22Rv1 (cell line): Measurements from ENCODE around the gene STPG2.
"Not testable (repeated sequence)": the region's sequence is repeated elsewhere in the genome, so short reads cannot be mapped to it uniquely, and the experiment has no call there.

ENCODE experiments used
- H3K27ac ChIP-seq: fragments of 450-650 bp; 2 replicates; pipeline ENCODE4 v1.5.1; 2017
- ZFX ChIP-seq: fragments of 450-650 bp; IDR thresholded peaks from 2 replicates; pipeline ENCODE4 v1.6.1; 2017; ENCODE audit warnings: antibody characterized with exemption, borderline replicate concordance
- TF ChIP-seq, protein P1 (sequence below): fragments of 450-650 bp; IDR thresholded peaks from 2 replicates; pipeline ENCODE4 v1.5.1; 2017; ENCODE audit warnings: mild to moderate bottlenecking

STPG2 gene

GRCh38 chr4:97589481-97590196, 553.6 kb downstream of the STPG2 start:
- TF ChIP-seq ZFX: no peak
- TF ChIP-seq, protein P1, sequence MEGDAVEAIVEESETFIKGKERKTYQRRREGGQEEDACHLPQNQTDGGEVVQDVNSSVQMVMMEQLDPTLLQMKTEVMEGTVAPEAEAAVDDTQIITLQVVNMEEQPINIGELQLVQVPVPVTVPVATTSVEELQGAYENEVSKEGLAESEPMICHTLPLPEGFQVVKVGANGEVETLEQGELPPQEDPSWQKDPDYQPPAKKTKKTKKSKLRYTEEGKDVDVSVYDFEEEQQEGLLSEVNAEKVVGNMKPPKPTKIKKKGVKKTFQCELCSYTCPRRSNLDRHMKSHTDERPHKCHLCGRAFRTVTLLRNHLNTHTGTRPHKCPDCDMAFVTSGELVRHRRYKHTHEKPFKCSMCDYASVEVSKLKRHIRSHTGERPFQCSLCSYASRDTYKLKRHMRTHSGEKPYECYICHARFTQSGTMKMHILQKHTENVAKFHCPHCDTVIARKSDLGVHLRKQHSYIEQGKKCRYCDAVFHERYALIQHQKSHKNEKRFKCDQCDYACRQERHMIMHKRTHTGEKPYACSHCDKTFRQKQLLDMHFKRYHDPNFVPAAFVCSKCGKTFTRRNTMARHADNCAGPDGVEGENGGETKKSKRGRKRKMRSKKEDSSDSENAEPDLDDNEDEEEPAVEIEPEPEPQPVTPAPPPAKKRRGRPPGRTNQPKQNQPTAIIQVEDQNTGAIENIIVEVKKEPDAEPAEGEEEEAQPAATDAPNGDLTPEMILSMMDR: no peak
- no peak overlapping the region; the same call in 1 of the 2 replicates for H3K27ac ChIP-seq

DNA sequence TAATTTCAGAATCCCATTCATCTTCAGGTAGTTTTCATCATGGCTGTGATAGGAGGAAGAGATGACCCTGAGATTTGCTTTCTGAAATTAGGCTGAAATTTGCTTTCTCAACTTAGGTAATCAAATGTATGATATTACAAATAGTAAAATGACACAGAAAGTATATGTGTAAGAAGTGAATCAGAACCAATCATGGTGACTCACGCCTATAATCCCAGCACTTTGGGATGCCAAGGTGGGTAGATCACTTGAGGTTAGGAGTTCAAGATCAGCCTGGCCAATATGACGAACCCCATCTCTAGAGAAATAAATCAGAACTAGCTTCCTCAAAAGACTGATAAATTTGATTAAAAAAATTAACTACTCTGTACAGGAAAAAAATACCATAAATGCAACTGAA, 555.4 kb downstream of the STPG2 start:
- TF ChIP-seq, protein P1: no peak
- TF ChIP-seq ZFX: no peak
- no peak overlapping the region for H3K27ac ChIP-seq

- no peak overlapping the region for H3K27ac ChIP-seq
- TF ChIP-seq ZFX: no peak
- TF ChIP-seq, protein P1: no peak
Measured at GRCh38 chr4:97585274-97585673, 558.0 kb downstream of the STPG2 start.

DNA sequence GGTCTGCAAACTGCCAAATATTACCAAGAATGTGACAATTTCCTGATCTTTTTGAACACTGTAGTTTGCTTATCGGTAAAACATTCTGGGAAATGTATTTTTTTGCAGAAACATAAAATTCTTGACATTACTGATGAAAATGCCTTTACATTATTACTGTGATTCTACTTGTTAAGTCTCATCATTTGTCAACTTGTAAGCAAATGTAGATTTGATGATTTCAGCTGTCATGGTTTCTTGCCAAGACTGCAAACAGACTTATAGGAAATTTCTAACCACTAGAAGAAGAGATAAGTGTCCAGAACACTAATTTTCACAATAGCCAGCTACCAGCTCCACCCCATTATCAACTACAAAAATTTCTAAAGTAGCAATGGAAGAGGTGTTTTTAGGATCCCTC, 560.4 kb downstream of the STPG2 start:
- TF ChIP-seq ZFX: no peak
- TF ChIP-seq, protein P1: no peak
- no peak overlapping the region for H3K27ac ChIP-seq

GRCh38 chr4:97577004-97577403, 566.3 kb downstream of the STPG2 start:
- TF ChIP-seq, protein P1: no peak
- no peak for TF ChIP-seq ZFX
- no peak overlapping the region for H3K27ac ChIP-seq

DNA sequence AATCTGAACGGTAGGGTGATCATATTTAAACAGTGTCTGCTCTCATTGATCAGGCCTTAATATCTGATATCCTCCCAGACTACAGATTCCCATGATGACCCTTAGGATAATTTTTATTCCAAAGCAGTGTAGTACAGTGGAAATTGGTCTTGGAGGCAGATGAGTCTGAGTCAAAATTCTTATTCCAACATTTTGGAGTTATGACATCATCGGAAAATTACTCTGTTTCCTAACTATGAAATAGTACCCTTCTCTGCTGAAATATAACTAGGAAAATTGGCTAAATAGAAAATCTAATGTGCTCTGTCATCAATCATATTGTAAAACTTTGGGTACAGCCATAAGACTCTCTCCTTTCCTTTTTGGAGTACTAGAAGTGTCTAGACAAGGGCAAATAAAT, 583.3 kb downstream of the STPG2 start:
- no peak overlapping the region for H3K27ac ChIP-seq
- TF ChIP-seq ZFX: no peak
- TF ChIP-seq, protein P1: no peak

DNA sequence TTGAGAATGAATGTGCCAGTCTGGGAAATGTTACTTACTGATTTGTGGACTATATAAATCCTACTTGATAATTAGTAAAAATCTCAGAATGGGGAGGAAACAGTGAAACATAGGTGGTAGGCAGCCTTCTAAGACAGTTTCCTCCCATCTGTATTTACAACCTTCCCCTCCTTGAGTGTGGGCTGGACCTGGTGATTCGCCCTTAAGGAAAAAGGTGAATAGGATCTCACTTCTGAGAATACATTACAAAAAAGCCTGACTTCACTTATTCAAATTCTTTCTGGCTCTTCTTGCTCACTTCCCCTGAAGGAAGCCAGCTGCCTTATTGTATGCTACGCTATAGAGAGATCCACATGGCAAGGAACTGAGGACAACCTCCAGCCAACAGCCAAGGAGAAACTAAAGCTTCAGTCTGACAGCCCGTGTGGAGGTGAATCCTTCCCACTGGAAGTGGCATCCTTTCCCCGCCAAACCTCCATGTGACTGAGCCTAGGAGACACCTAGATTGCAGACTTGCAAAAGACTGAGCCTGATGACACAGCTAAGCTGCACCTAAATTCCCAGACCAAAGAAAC, 585.0 kb downstream of the STPG2 start:
- TF ChIP-seq, protein P1: no peak
- no peak for TF ChIP-seq ZFX
- no peak overlapping the region for H3K27ac ChIP-seq

- not testable (repeated sequence) for H3K27ac ChIP-seq
Measured at GRCh38 chr4:97550637-97551036, 592.6 kb downstream of the STPG2 start.
